GM12878 (cell line): ENCODE results near the gene LCOR. TPM values are rescaled to one million over a fixed set of nuclear protein-coding genes. Genes with fewer than 3 reads are reported as not detected.

Experiments
- ATAC-seq: fragments of 200-7000 bp; cut with Tn5 transposase; 3 replicates; pipeline ENCODE4 v1.9.1; 2020; ENCODE audit warnings: mild to moderate bottlenecking, moderate library complexity
- BruUV-seq: library from RNA; stranded (reverse); fragments of 400-500 nt; replicated peaks from 2 replicates; lab custom pipeline; 2021; lab: Mats Ljungman, UMichigan
- CTCF ChIA-PET: fragments of 300-600 bp; sonication (Branson Sonifier 250); formaldehyde crosslinking; extraction: SDS; loops from one replicate; lab custom pipeline; 2021; ENCODE audit warnings: inconsistent platforms; lab: Yijun Ruan, JAX
- POLR2A ChIA-PET: fragments of 350-600 bp; formaldehyde crosslinking; extraction: SDS; loops from one replicate; lab custom pipeline; 2021; ENCODE audit warnings: inconsistent platforms; lab: Charles Lee
- RAD21 ChIA-PET: fragments of 300-600 bp; sonication (Branson Sonifier 250); formaldehyde crosslinking; loops from one replicate; lab custom pipeline; 2023; ENCODE audit warnings: antibody characterized with exemption; ENCODE audit not compliant: unreplicated experiment; lab: Charles Lee
- SMC1A ChIA-PET: fragments of 300-600 bp; sonication (Branson Sonifier 250); formaldehyde crosslinking; loops from one replicate; lab custom pipeline; 2023; ENCODE audit not compliant: unreplicated experiment, uncharacterized antibody; lab: Charles Lee
- DNase-seq: peaks from one replicate; pipeline ENCODE4 v3.0.0-alpha.2; 2011; ENCODE audit warnings: low read depth, low spot score
- FAIRE-seq: peaks from 3 replicates; lab custom pipeline; 2011; peaks lifted over from hg19 to GRCh38; lab: Jason Lieb, UNC
- H2AFZ ChIP-seq: 2 replicates; pipeline ENCODE4 v1.6.0; 2011; ENCODE audit warnings: low read depth, low read length, control low read depth; ENCODE audit not compliant: control insufficient read depth
- H3K27ac ChIP-seq: 2 replicates; pipeline ENCODE4 v1.5.1; 2011; ENCODE audit warnings: control low read depth; ENCODE audit not compliant: control insufficient read depth, insufficient read depth
- H3K27me3 ChIP-seq, 2 experiments: replicated peaks in 1 of 2; 2 replicates each; pipeline versions ENCODE4 v1.6.0 to v1.6.1; 2011; ENCODE audit warnings: low read length in 1 of 2; ENCODE audit not compliant: control insufficient read depth in 2 of 2, insufficient read depth in 2 of 2
- H3K36me3 ChIP-seq, 2 experiments: 2 replicates each; pipeline ENCODE4 v1.5.1; 2011; ENCODE audit warnings: low read length in 1 of 2; ENCODE audit not compliant: control insufficient read depth in 2 of 2, insufficient read depth in 2 of 2
- H3K4me1 ChIP-seq: 2 replicates; pipeline ENCODE4 v1.6.1; 2011; ENCODE audit warnings: mild to moderate bottlenecking, low read length, moderate library complexity, mixed read lengths; ENCODE audit not compliant: control insufficient read depth, insufficient read depth
- H3K4me2 ChIP-seq: 2 replicates; pipeline ENCODE4 v1.6.0; 2011; ENCODE audit warnings: control low read depth; ENCODE audit not compliant: control insufficient read depth, insufficient read depth
- H3K4me3 ChIP-seq: fragments of 200-600 bp; sonication (generic); 2 replicates; pipeline ENCODE4 v1.5.1; 2016
- H3K79me2 ChIP-seq: 2 replicates; pipeline ENCODE4 v1.6.0; 2011; ENCODE audit warnings: low read length; ENCODE audit not compliant: control insufficient read depth, insufficient read depth
- H3K9ac ChIP-seq: 2 replicates; pipeline ENCODE4 v1.8.0; 2011; ENCODE audit warnings: low read length, control low read depth, mixed read lengths; ENCODE audit not compliant: control insufficient read depth, insufficient read depth
- H3K9me3 ChIP-seq: replicated peaks from 3 replicates; pipeline ENCODE4 v1.5.1; 2011; ENCODE audit warnings: mild to moderate bottlenecking, low read length; ENCODE audit not compliant: control insufficient read depth, insufficient read depth
- H4K20me1 ChIP-seq: 2 replicates; pipeline ENCODE4 v1.6.0; 2011; ENCODE audit not compliant: control insufficient read depth, insufficient read depth
- ASH2L ChIP-seq: fragments of 300-600, 200-600 bp; sonication (generic); IDR thresholded peaks from 2 replicates; pipeline ENCODE4 v1.6.1; 2017; ENCODE audit warnings: low read depth, mild to moderate bottlenecking, borderline replicate concordance
- BACH1 ChIP-seq: fragments of 450-650 bp; IDR thresholded peaks from 2 replicates; pipeline ENCODE4 v1.6.1; 2017; ENCODE audit warnings: mild to moderate bottlenecking, borderline replicate concordance
- ETV6 ChIP-seq, 2 experiments: fragments of 450-650 bp in 1 of 2; IDR thresholded peaks in 1 of 2; conservative IDR thresholded peaks in 1 of 2; 2 replicates each; pipeline ENCODE4 v1.6.1; 2014; ENCODE audit warnings: antibody characterized with exemption in 1 of 2, borderline replicate concordance in 1 of 2, low read depth in 1 of 2, mild to moderate bottlenecking in 1 of 2, moderate library complexity in 1 of 2
- HDGF ChIP-seq: fragments of 450-650 bp; IDR thresholded peaks from 2 replicates; pipeline ENCODE4 v1.6.1; 2016; ENCODE audit warnings: antibody characterized with exemption
- IRF3 ChIP-seq: fragments of 450-650 bp; IDR thresholded peaks from 2 replicates; pipeline ENCODE4 v1.6.1; 2014; ENCODE audit warnings: mild to moderate bottlenecking
- MEF2A ChIP-seq: IDR thresholded peaks from 2 replicates; pipeline ENCODE4 v1.6.1; 2011; ENCODE audit warnings: low read depth, mild to moderate bottlenecking, low read length, moderate library complexity; ENCODE audit not compliant: insufficient read depth
- MTA2 ChIP-seq: fragments of 450-650 bp; IDR thresholded peaks from 2 replicates; pipeline ENCODE4 v1.6.1; 2016; ENCODE audit warnings: low read depth, mild to moderate bottlenecking, moderate library complexity
- NR2C1 ChIP-seq: fragments of 450-650 bp; IDR thresholded peaks from 2 replicates; pipeline ENCODE4 v1.6.1; 2017; ENCODE audit warnings: antibody characterized with exemption, mild to moderate bottlenecking, moderate library complexity
- RCOR1 ChIP-seq: conservative IDR thresholded peaks from 2 replicates; pipeline ENCODE4 v1.6.1; 2012; ENCODE audit warnings: low read depth, low read length, improper control_type of control experiment
- SREBF2 ChIP-seq: IDR thresholded peaks from 2 replicates; pipeline ENCODE4 v1.6.1; 2012; ENCODE audit warnings: mild to moderate bottlenecking, low read length
- USF1 ChIP-seq: IDR thresholded peaks from 2 replicates; pipeline ENCODE4 v1.6.1; 2011; ENCODE audit warnings: borderline replicate concordance, low read depth, mild to moderate bottlenecking, moderate library complexity, mixed read lengths, low read length; ENCODE audit not compliant: insufficient read depth; ENCODE audit errors: extremely low read length
- WGBS: methylation state at CpG from one replicate; pipeline ENCODE4 v1.1.6; 2016; ENCODE audit warnings: low lambda C conversion rate; ENCODE audit not compliant: insufficient replicate concordance, insufficient coverage; ENCODE audit errors: missing lambda C conversion rate; 5-methylcytosine and 5-hydroxymethylcytosine counted together
- in situ Hi-C: fragments of 300-500 bp; cut with MboI; formaldehyde crosslinking; loops from 9 replicates; pipeline ENCODE4 v1.14.3; 2018; ENCODE audit warnings: mixed read lengths
- intact Hi-C: fragments of 100-400 bp; cut with micrococcal nuclease; formaldehyde crosslinking; loops from one replicate; pipeline ENCODE4 v1.14.2; 2022; ENCODE audit not compliant: unreplicated experiment
- polyA plus RNA-seq, 11 experiments: library from polyadenylated mRNA; depleted of rRNA in 4 of 11; unstranded in 6 of 11; stranded (reverse) in 5 of 11; fragments of >200 nt; fragmentation: Nextera tagmentation in 4 of 11; fragmentation: Illumina TruSeq in 1 of 11; extraction: Ambion mirVana in 4 of 11; extraction: Trizol in 1 of 11; gene quantifications; 1 replicate in 1 of 11; 2 replicates in 10 of 11; pipeline versions ENCODE4 v1.2.1 to v1.2.3, GENCODE V29; 2011 to 2016; ENCODE audit warnings: inconsistent platforms in 2 of 11, missing spikeins in 2 of 11, low read depth in 1 of 11
- total RNA-seq, 4 experiments: library from RNA; depleted of rRNA in 3 of 4; stranded (reverse); fragments of >200 nt in 3 of 4; fragmentation: Illumina TruSeq in 1 of 4; extraction: Trizol in 1 of 4; gene quantifications; 2 replicates each; pipeline versions ENCODE4 v1.2.1 to v1.2.3, GENCODE V29; 2013 to 2021
- TF ChIP-seq, protein P1 (sequence below): fragments of 450-650 bp; IDR thresholded peaks from 2 replicates; pipeline ENCODE4 v1.6.1; 2017; ENCODE audit warnings: mild to moderate bottlenecking
- TF ChIP-seq, protein P2 (sequence below): IDR thresholded peaks from 2 replicates; pipeline ENCODE4 v1.6.1; 2012; ENCODE audit warnings: low read depth, low read length, improper control_type of control experiment

The LCOR gene
- total and polyA plus RNA-seq, 10 of the 15 experiments (the other 5 are each of a cell fraction or from before 2014, with no cell fraction given), result 1.6 to 22.0 (median 13.2) TPM

DNA sequence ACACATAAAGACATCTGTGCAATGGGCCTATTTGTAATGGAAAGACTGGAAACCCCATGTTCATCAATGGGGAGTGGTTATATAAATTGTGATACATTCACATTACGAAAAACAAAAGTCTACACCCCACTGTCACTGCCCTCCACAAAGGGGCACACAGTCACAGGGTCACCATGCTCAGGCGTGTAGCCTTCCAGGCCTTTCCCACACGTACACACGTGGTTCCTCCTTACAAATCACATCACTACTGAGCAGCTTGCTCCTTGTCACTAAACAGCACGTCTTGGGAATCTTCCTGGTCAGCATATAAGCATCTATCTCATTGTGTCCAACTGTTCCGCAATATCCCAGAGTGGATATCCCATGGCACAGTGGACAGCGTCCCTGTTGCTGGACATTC, 190.5 kb downstream of the LCOR start:
- H3K9me3 ChIP-seq, result no peaks in the 10 kb centered on the region
- H3K9ac ChIP-seq, result no peak overlapping the region
- peaks cover 25% of the 10 kb centered on the region for H3K4me1 ChIP-seq
- no peak overlapping the region for H2AFZ ChIP-seq
- no peaks in the 10 kb centered on the region for H4K20me1 ChIP-seq
- no peak for ATAC-seq
- TF ChIP-seq BACH1 (no peak), ASH2L (no peak), NR2C1 (no peak), ETV6 (conservative IDR thresholded peaks at IDR 0.05 in 1 of 2, IDR thresholded peaks at IDR 0.05 in 1 of 2; ENCODE audit: borderline replicate concordance in 1 of 2, low read depth in 1 of 2) (no peak), USF1 (no peak), MTA2 (no peak), HDGF (no peak), IRF3 (no peak), SREBF2 (no peak), RCOR1 (no peak), MEF2A (no peak)
- TF ChIP-seq, protein P1, sequence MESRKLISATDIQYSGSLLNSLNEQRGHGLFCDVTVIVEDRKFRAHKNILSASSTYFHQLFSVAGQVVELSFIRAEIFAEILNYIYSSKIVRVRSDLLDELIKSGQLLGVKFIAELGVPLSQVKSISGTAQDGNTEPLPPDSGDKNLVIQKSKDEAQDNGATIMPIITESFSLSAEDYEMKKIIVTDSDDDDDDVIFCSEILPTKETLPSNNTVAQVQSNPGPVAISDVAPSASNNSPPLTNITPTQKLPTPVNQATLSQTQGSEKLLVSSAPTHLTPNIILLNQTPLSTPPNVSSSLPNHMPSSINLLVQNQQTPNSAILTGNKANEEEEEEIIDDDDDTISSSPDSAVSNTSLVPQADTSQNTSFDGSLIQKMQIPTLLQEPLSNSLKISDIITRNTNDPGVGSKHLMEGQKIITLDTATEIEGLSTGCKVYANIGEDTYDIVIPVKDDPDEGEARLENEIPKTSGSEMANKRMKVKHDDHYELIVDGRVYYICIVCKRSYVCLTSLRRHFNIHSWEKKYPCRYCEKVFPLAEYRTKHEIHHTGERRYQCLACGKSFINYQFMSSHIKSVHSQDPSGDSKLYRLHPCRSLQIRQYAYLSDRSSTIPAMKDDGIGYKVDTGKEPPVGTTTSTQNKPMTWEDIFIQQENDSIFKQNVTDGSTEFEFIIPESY, result no peak
- TF ChIP-seq, protein P2, sequence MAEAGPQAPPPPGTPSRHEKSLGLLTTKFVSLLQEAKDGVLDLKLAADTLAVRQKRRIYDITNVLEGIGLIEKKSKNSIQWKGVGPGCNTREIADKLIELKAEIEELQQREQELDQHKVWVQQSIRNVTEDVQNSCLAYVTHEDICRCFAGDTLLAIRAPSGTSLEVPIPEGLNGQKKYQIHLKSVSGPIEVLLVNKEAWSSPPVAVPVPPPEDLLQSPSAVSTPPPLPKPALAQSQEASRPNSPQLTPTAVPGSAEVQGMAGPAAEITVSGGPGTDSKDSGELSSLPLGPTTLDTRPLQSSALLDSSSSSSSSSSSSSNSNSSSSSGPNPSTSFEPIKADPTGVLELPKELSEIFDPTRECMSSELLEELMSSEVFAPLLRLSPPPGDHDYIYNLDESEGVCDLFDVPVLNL, result no peak
- no peaks in the 10 kb centered on the region for H3K79me2 ChIP-seq
- BruUV-seq, result no TSS peak
- 78% methylated on average over 7 of the region's 7 CpGs for WGBS
- no peak overlapping the region for H3K27ac ChIP-seq
- no peaks in the 10 kb centered on the region for H3K27me3 ChIP-seq
- intact Hi-C loops (loop anchor here (10.0 kb wide), 1 partner anchor 378 kb away; no protein-coding TSS in a partner anchor), in situ Hi-C loops (no loop called here)
- DNase-seq, result no peak
- H3K4me3 ChIP-seq, result no peak overlapping the region
- POLR2A ChIA-PET, result interaction anchor here (0.7 to 0.9 kb wide), 3 partner anchors 24 to 186 kb away, joined by 3 to 4 read pairs (median 4); no protein-coding TSS in a partner anchor
- no peak for FAIRE-seq
- RAD21 ChIA-PET, result interaction anchor here (0.9 to 1.8 kb wide), 2 partner anchors 45 to 185 kb away, joined by 3 to 4 read pairs; no protein-coding TSS in a partner anchor
- CTCF ChIA-PET, result interaction anchor here (3.8 to 10.3 kb wide), 3 partner anchors 13 to 112 kb away, joined by 85 to 155 read pairs (median 110); no protein-coding TSS in a partner anchor
- H3K4me2 ChIP-seq, result no peak overlapping the region
- SMC1A ChIA-PET, result interaction anchor here (0.7 to 6.6 kb wide), 3 partner anchors 40 to 558 kb away, joined by 3 to 96 read pairs (median 70); no protein-coding TSS in a partner anchor
- H3K36me3 ChIP-seq, result no peaks in the 10 kb centered on the region
